Measurements from ENCODE around the gene CNTF.

The CNTF gene

GRCh38 chr11:58645854-58646253, 23.4 kb downstream of the CNTF start:
- no peak for DNase-seq

- DNase-seq: peak in 2 of 3 experiments; percentile 27 to 61
Observed at GRCh38 chr11:58647141-58647699, 24.8 kb downstream of the CNTF start.

- DNase-seq: no peak
Observed at GRCh38 chr11:58647866-58648265, 25.4 kb downstream of the CNTF start.

GRCh38 chr11:58649623-58650022, 27.2 kb downstream of the CNTF start:
- no peak for DNase-seq

GRCh38 chr11:58650496-58650895, 28.0 kb downstream of the CNTF start:
- no peak for DNase-seq

- DNase-seq: no peak
Observed at GRCh38 chr11:58652726-58653280, 30.3 kb downstream of the CNTF start.

GRCh38 chr11:58654079-58654907, 31.8 kb downstream of the CNTF start:
- DNase-seq: peak; percentile 43 to 84 (median 62)

- DNase-seq: no peak
Observed at GRCh38 chr11:58654908-58655296, 32.4 kb downstream of the CNTF start.

- no peak for DNase-seq
Observed at GRCh38 chr11:58656348-58656747, 33.9 kb downstream of the CNTF start.

GRCh38 chr11:58658623-58659022, 36.2 kb downstream of the CNTF start:
- peak in 1 of 3 experiments; percentile 19 for DNase-seq

- DNase-seq: no peak
Observed at GRCh38 chr11:58659404-58659803, 36.9 kb downstream of the CNTF start.

GRCh38 chr11:58659910-58660570, 37.6 kb downstream of the CNTF start:
- DNase-seq: no peak

GRCh38 chr11:58671983-58672633, 49.6 kb downstream of the CNTF start:
- DNase-seq: no peak

- no peak for DNase-seq
Observed at GRCh38 chr11:58674609-58675008, 52.1 kb downstream of the CNTF start.

Measured in NCI-H1417 (cell line).